ENCODE measurements around the gene METTL16. TPM values are rescaled to one million over a fixed set of nuclear protein-coding genes. Genes with fewer than 3 reads are reported as not detected.

METTL16 gene
- total and polyA plus RNA-seq, 2 of the 8 experiments (the other 6 are each of a cell fraction or from before 2014, with no cell fraction given), result 22.8 to 59.4 TPM

DNA sequence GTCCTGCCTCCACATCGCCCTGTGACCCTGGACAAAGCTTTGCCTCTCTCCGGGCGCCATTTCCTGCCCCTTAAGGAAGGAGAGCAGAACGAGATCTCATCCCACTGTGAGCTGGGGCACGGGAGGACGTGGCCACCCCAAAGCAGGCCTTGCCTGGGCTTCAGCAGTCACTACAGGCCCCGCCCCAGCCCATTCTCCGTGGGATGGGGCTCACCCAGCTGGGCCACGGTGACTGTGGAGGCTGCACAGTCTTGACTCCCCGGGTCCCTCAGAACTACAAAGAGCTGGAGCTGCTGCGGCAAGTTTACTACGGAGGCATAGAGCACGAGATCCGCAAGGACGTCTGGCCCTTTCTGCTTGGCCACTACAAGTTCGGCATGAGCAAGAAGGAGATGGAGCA is 139.0 kb downstream of the METTL16 start (continued):
- no peak for TF ChIP-seq RAD21 (IDR thresholded peaks at IDR 0.05 in 1 of 2, conservative IDR thresholded peaks at IDR 0.05 in 1 of 2; ENCODE audit: low read depth in 2 of 2, low read length in 2 of 2)
- no peak for TF ChIP-seq SP2 (IDR thresholded peaks at IDR 0.05; ENCODE audit: low read length)
